K562 (cell line): ENCODE data around the gene OSBPL1A. TPM values are rescaled to one million over a fixed set of nuclear protein-coding genes. Genes with fewer than 3 reads are reported as not detected.

Source experiments
- ARHGAP35 ChIP-seq: fragments of 450-650 bp; IDR thresholded peaks from 2 replicates; pipeline ENCODE4 v1.6.1; 2018; ENCODE audit not compliant: partially characterized antibody
- COPS2 ChIP-seq: fragments of 450-650 bp; conservative IDR thresholded peaks from 2 replicates; pipeline ENCODE4 v1.6.1; 2016; ENCODE audit warnings: mild to moderate bottlenecking, moderate library complexity
- ESRRB ChIP-seq: fragments of 250-450 bp; sonication (Bioruptor Pico); IDR thresholded peaks from 2 replicates; pipeline ENCODE4 v1.5.0; 2020; ENCODE audit warnings: mild to moderate bottlenecking, moderate library complexity, borderline replicate concordance
- GABPB1 ChIP-seq: sonication (generic); formaldehyde crosslinking; IDR thresholded peaks from 2 replicates; pipeline ENCODE4 v1.8.0; 2022; ENCODE audit warnings: mild to moderate bottlenecking, missing genetic modification reagents
- HMG20A ChIP-seq: fragments of 450-650 bp; formaldehyde crosslinking; conservative IDR thresholded peaks from 2 replicates; pipeline ENCODE4 v1.4.0; 2020; ENCODE audit warnings: mild to moderate bottlenecking, mixed read lengths
- L3MBTL2 ChIP-seq: fragments of 450-650 bp; IDR thresholded peaks from 2 replicates; pipeline ENCODE4 v1.6.1; 2016; ENCODE audit warnings: mild to moderate bottlenecking, moderate library complexity
- PHF8 ChIP-seq: fragments of 200-600 bp; sonication (generic); IDR thresholded peaks from 2 replicates; pipeline ENCODE4 v1.6.1; 2012; ENCODE audit warnings: mixed run types, mild to moderate bottlenecking, inconsistent platforms, low read length, moderate library complexity, borderline replicate concordance
- POLR2AphosphoS5 ChIP-seq: IDR thresholded peaks from 2 replicates; pipeline ENCODE4 v1.6.1; 2011; ENCODE audit warnings: mild to moderate bottlenecking, low read depth, low read length, moderate library complexity; ENCODE audit not compliant: control insufficient read depth, insufficient read depth
- RBM39 ChIP-seq: fragments of 200-400 bp; formaldehyde crosslinking; optimal IDR thresholded peaks from 2 replicates; pipeline ENCODE3; 2018; ENCODE audit warnings: low read depth, low read length
- RFX1 ChIP-seq: fragments of 450-650 bp; IDR thresholded peaks from 2 replicates; pipeline ENCODE4 v1.6.1; 2016; ENCODE audit warnings: mild to moderate bottlenecking, moderate library complexity
- SIN3B ChIP-seq: fragments of 450-650 bp; IDR thresholded peaks from 2 replicates; pipeline ENCODE4 v1.6.1; 2017; ENCODE audit warnings: low read depth, mild to moderate bottlenecking, moderate library complexity
- SMARCC2 ChIP-seq: fragments of 450-650 bp; IDR thresholded peaks from 2 replicates; pipeline ENCODE4 v1.6.1; 2017; ENCODE audit warnings: antibody characterized with exemption, moderate library complexity, mild to moderate bottlenecking, low read depth
- TAF7 ChIP-seq: fragments of 450-650 bp; IDR thresholded peaks from 2 replicates; pipeline ENCODE4 v1.6.1; 2016; ENCODE audit warnings: missing genetic modification characterization, missing compliant biosample characterization
- ZNF174 ChIP-seq: fragments of 250-450 bp; sonication (Bioruptor Pico); IDR thresholded peaks from 2 replicates; pipeline ENCODE4 v1.4.0; 2020; ENCODE audit warnings: mild to moderate bottlenecking
- ZNF512 ChIP-seq: IDR thresholded peaks from 2 replicates; pipeline ENCODE4 v1.6.1; 2016; ENCODE audit warnings: missing genetic modification characterization, missing compliant biosample characterization
- ZNF655 ChIP-seq: fragments of 250-450 bp; sonication (Bioruptor Pico); IDR thresholded peaks from 2 replicates; pipeline ENCODE4 v1.5.0; 2021
- ZNF79 ChIP-seq: fragments of 250-450 bp; sonication (Bioruptor Pico); IDR thresholded peaks from 2 replicates; pipeline ENCODE4 v1.4.0; 2020; ENCODE audit warnings: low read depth, mild to moderate bottlenecking, moderate library complexity
- polyA plus RNA-seq, 8 experiments: library from polyadenylated mRNA; depleted of rRNA in 4 of 8; stranded (reverse) in 5 of 8; unstranded in 3 of 8; fragments of >200 nt; fragmentation: Nextera tagmentation in 2 of 8; fragmentation: Illumina TruSeq in 1 of 8; extraction: Ambion mirVana in 2 of 8; extraction: Trizol in 1 of 8; gene quantifications; 2 replicates each; pipeline versions ENCODE4 v1.2.1 to v1.2.3, GENCODE V29; 2011 to 2014; ENCODE audit warnings: inconsistent platforms in 1 of 8, missing spikeins in 1 of 8
- total RNA-seq, 7 experiments: library from RNA; depleted of rRNA in 6 of 7; stranded (reverse); fragments of >200 nt in 6 of 7; fragmentation: Illumina TruSeq in 2 of 7; extraction: Trizol in 2 of 7; gene quantifications; 2 replicates each; pipeline versions ENCODE4 v1.2.1 to v1.2.3, GENCODE V29; 2011 to 2021; ENCODE audit warnings: low replicate concordance in 1 of 7
- TF ChIP-seq, protein P1 (sequence below): sonication (generic); formaldehyde crosslinking; IDR thresholded peaks from 2 replicates; pipeline ENCODE4 v1.8.1; 2023; ENCODE audit warnings: mild to moderate bottlenecking, missing genetic modification reagents
- TF ChIP-seq, protein P2 (sequence below), 2 experiments: IDR thresholded peaks in 1 of 2; conservative IDR thresholded peaks in 1 of 2; 2 replicates each; pipeline ENCODE4 v1.6.1; 2016; ENCODE audit warnings: low read depth in 2 of 2, mild to moderate bottlenecking in 1 of 2, missing compliant biosample characterization in 1 of 2, missing genetic modification characterization in 1 of 2, moderate library complexity in 1 of 2
- TF ChIP-seq, protein P3 (sequence below): fragments of 250-450 bp; sonication (Bioruptor Pico); IDR thresholded peaks from 2 replicates; pipeline ENCODE4 v1.5.0; 2021

OSBPL1A gene
- total and polyA plus RNA-seq, 9 of the 15 experiments (the other 6 are each of a cell fraction or from before 2014, with no cell fraction given) = 0.40 to 0.49 TPM; not detected in 7

- TF ChIP-seq ZNF512 (tag) (no peak), ZNF79 (peak; percentile 66; the same call in 1 of the 2 replicates), RBM39 (no peak), ARHGAP35 (no peak), GABPB1 (CRISPR knock-in tag) (peak; percentile 96), ZNF655 (CRISPR knock-in tag) (no peak), ESRRB (no peak), TAF7 (tag) (peak; percentile 22; the same call in 1 of the 2 replicates), SIN3B (peak; percentile 43; the same call in 1 of the 2 replicates), RFX1 (no peak), HMG20A (CRISPR knock-in tag) (no peak), COPS2 (no peak), POLR2AphosphoS5 (no peak), ZNF174 (CRISPR knock-in tag) (0 out of 2 replicates have a peak, but pooled peaks have one; percentile 40), L3MBTL2 (peak; percentile 94), PHF8 (peak; percentile 93), SMARCC2 (no peak)
- TF ChIP-seq, protein P1, sequence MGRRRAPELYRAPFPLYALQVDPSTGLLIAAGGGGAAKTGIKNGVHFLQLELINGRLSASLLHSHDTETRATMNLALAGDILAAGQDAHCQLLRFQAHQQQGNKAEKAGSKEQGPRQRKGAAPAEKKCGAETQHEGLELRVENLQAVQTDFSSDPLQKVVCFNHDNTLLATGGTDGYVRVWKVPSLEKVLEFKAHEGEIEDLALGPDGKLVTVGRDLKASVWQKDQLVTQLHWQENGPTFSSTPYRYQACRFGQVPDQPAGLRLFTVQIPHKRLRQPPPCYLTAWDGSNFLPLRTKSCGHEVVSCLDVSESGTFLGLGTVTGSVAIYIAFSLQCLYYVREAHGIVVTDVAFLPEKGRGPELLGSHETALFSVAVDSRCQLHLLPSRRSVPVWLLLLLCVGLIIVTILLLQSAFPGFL (CRISPR knock-in tag) = no peak
- TF ChIP-seq, protein P2, sequence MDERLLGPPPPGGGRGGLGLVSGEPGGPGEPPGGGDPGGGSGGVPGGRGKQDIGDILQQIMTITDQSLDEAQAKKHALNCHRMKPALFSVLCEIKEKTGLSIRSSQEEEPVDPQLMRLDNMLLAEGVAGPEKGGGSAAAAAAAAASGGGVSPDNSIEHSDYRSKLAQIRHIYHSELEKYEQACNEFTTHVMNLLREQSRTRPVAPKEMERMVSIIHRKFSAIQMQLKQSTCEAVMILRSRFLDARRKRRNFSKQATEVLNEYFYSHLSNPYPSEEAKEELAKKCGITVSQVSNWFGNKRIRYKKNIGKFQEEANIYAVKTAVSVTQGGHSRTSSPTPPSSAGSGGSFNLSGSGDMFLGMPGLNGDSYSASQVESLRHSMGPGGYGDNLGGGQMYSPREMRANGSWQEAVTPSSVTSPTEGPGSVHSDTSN (CRISPR knock-in tag; IDR thresholded peaks at IDR 0.05; ENCODE audit: low read depth) = no peak
- TF ChIP-seq, protein P2 (tag; conservative IDR thresholded peaks at IDR 0.05; ENCODE audit: low read depth) = no peak
- TF ChIP-seq, protein P3, sequence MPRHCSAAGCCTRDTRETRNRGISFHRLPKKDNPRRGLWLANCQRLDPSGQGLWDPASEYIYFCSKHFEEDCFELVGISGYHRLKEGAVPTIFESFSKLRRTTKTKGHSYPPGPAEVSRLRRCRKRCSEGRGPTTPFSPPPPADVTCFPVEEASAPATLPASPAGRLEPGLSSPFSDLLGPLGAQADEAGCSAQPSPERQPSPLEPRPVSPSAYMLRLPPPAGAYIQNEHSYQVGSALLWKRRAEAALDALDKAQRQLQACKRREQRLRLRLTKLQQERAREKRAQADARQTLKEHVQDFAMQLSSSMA = no peak
Observed at GRCh38 chr18:24426398-24427294, 29.0 kb upstream of the OSBPL1A start, which contains the start of gene IMPACT (continued).
